ENCODE results near the gene LVRN. TPM values are rescaled to one million over a fixed set of nuclear protein-coding genes. Genes with fewer than 3 reads are reported as not detected.

LVRN gene
- polyA plus RNA-seq, 4 donors = 0.15 to 1.4 TPM; not detected in 2

DNA sequence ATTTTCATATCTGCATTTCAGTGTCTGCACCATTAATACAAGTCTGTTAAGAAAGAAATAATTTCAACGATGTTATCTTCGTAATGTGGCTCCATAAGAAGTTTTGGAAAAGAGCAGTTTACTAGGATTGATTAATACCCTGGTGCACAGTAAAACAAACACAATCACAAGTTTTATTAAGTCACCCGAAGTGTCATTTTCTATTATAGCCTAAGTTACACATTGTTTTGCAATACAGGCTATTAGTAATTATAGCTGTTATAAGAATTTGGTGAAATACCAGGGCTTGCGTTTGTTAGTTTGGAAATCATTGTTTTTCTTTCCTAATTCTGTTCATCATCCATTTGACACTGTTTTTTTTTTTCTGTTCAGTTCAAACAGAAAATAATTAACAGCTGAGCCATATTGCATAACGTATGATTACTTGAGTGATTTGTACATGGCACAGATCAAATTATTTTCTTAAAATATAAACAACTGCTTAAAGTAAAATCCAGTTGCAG lies 30.6 kb downstream of the LVRN start:
- H3K4me3 ChIP-seq (ENCODE audit: low read depth in 1 of 3, low read length in 3 of 3) = no peak overlapping the region
- no peaks in the 10 kb centered on the region for H3K36me3 ChIP-seq (ENCODE audit: control insufficient read depth in 3 of 3, insufficient read depth in 2 of 3, low read depth in 1 of 3, low read length in 3 of 3)
- no peaks in the 10 kb centered on the region for H3K4me1 ChIP-seq (ENCODE audit: control insufficient read depth in 3 of 3, insufficient read depth in 2 of 3, low read depth in 1 of 3, low read length in 2 of 3)
- no peak for DNase-seq
- 62 to 68% (median 66%) methylated on average over 5 of the region's 5 CpGs for whole genome bisulfite sequencing, 3 donors
- FAIRE-seq = no peak
- no peaks in the 10 kb centered on the region for H3K9me3 ChIP-seq (ENCODE audit: control insufficient read depth in 2 of 2, insufficient read depth in 1 of 2, low read depth in 1 of 2, low read length in 1 of 2)
- no peaks in the 10 kb centered on the region for H3K27me3 ChIP-seq (ENCODE audit: control insufficient read depth in 3 of 3, insufficient read depth in 3 of 3, low read length in 3 of 3)
- H3K27ac ChIP-seq (ENCODE audit: low read depth in 1 of 3, low read length in 2 of 3) = no peak overlapping the region

DNA sequence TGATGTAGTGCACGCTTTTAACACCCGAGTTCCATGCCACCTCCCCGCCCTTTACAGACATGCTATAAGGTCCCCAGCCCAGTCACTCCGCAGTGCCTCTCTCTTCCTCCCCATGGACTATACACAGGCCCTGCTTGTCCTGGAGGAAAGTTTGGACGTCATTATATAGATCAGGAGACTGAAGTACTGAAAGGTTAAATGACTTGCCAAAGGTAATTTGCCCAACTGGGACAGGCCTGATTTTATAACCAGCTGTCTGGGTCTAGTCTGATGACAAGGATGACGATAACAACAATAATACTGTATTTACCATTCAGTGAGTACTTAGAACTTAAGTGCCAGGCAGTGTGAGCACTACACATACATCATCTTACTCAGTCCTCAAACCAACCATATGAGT lies 33.1 kb downstream of the LVRN start:
- Histone ChIP-seq H3K4me1 (ENCODE audit: control insufficient read depth in 3 of 3, insufficient read depth in 2 of 3, low read depth in 1 of 3, low read length in 2 of 3) (no peaks in the 10 kb centered on the region), H3K27ac (ENCODE audit: low read depth in 1 of 3, low read length in 2 of 3) (no peak overlapping the region), H3K36me3 (ENCODE audit: control insufficient read depth in 3 of 3, insufficient read depth in 2 of 3, low read depth in 1 of 3, low read length in 3 of 3) (no peaks in the 10 kb centered on the region), H3K27me3 (ENCODE audit: control insufficient read depth in 3 of 3, insufficient read depth in 3 of 3, low read length in 3 of 3) (no peaks in the 10 kb centered on the region), H3K9me3 (ENCODE audit: control insufficient read depth in 2 of 2, insufficient read depth in 1 of 2, low read depth in 1 of 2, low read length in 1 of 2) (no peaks in the 10 kb centered on the region), H3K4me3 (ENCODE audit: low read depth in 1 of 3, low read length in 3 of 3) (no peak overlapping the region)
- DNase-seq = no peak
- 83 to 88% (median 86%) methylated on average over 6 of the region's 6 CpGs for WGBS, 3 donors
- FAIRE-seq = no peak

DNA sequence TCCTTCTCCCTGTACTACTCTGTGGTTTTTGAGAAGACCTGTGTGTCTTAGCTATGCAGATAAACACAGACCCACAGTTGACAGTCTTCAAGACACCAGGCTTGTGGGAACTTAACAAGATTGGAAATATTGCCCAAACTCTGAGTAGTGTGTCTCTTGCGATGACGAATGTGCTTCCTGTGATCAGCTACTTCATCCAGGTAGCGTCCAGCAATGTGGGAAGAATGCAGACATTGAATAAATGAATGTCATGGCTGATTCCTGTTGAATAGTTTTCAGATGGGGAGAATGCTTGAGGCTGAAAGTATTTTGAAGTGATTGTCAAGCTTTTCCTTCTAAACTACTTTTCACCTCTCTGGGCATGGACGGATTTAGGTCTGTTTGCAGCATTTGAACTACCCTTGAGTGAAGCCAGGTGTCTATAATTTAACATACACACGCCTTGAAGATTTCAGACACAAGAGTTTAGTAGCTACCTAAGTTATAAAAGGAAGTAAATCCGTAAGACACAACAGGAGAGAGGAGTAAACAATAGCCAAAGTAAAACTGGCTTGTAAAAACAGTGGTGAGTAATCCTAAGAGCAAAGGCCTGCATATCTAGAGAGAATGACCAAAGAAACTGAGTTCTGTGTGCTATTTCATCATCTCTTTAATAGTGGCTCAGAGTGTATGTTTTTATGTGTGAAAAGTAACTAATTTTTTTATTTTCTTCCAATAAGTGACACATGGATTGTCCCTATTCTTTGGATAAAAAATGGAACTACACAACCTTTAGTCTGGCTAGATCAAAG lies 40.0 kb downstream of the LVRN start:
- Histone ChIP-seq H3K36me3 (ENCODE audit: control insufficient read depth in 3 of 3, insufficient read depth in 2 of 3, low read depth in 1 of 3, low read length in 3 of 3) (no peaks in the 10 kb centered on the region), H3K4me3 (ENCODE audit: low read depth in 1 of 3, low read length in 3 of 3) (no peak overlapping the region), H3K27me3 (ENCODE audit: control insufficient read depth in 3 of 3, insufficient read depth in 3 of 3, low read length in 3 of 3) (no peaks in the 10 kb centered on the region), H3K27ac (ENCODE audit: low read depth in 1 of 3, low read length in 2 of 3) (no peak overlapping the region), H3K9me3 (ENCODE audit: control insufficient read depth in 2 of 2, insufficient read depth in 1 of 2, low read depth in 1 of 2, low read length in 1 of 2) (no peaks in the 10 kb centered on the region), H3K4me1 (ENCODE audit: control insufficient read depth in 3 of 3, insufficient read depth in 2 of 3, low read depth in 1 of 3, low read length in 2 of 3) (no peaks in the 10 kb centered on the region)
- 74 to 76% (median 76%) methylated on average over 6 of the region's 6 CpGs for WGBS, 3 donors
- FAIRE-seq (no peak), DNase-seq (no peak)

DNA sequence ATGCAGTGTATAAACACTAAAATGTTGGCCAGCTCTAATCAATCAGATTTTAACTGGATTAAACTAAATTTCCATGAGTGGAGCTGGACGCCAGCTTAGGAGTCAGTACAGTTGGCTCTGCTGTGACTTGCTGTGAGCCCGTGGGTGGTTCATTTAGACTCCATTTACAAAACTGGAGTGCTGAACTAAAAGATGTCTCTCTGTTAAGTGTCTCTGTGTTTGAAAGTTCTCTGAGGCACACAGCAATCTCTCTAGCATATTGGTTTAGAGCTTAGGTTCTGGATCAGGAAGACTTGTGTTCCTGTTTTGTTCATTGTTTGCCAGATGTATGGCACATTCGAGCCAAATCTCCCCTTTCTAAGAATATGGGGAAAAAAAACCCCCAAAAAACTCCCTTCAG lies 42.0 kb downstream of the LVRN start:
- Histone ChIP-seq H3K4me1 (ENCODE audit: control insufficient read depth in 3 of 3, insufficient read depth in 2 of 3, low read depth in 1 of 3, low read length in 2 of 3) (no peaks in the 10 kb centered on the region), H3K27me3 (ENCODE audit: control insufficient read depth in 3 of 3, insufficient read depth in 3 of 3, low read length in 3 of 3) (no peaks in the 10 kb centered on the region), H3K36me3 (ENCODE audit: control insufficient read depth in 3 of 3, insufficient read depth in 2 of 3, low read depth in 1 of 3, low read length in 3 of 3) (no peaks in the 10 kb centered on the region), H3K27ac (ENCODE audit: low read depth in 1 of 3, low read length in 2 of 3) (no peak overlapping the region), H3K9me3 (ENCODE audit: control insufficient read depth in 2 of 2, insufficient read depth in 1 of 2, low read depth in 1 of 2, low read length in 1 of 2) (no peaks in the 10 kb centered on the region), H3K4me3 (ENCODE audit: low read depth in 1 of 3, low read length in 3 of 3) (no peak overlapping the region)
- no peak for FAIRE-seq
- DNase-seq = no peak
- 81 to 85% (median 82%) methylated on average over 3 of the region's 3 CpGs for WGBS, 3 donors

DNA sequence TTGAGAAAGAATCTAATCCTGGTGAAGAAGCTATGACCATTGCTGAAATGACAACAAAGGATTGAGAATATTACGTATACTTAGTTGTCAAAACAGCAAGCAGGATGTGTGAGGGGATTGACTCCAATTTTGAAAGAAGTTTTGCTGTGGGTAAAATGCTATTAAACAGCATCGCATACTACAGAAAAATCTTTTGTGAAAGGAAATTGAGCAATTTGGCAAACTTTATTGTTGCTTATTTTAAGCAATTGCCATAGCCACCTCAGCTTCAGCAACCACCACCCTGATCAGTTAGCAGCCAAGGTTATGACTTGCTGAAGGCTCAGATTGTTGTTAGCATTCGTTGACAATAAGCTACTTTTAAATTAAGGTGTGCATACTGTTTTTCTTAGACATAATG lies 47.5 kb downstream of the LVRN start:
- Histone ChIP-seq H3K36me3 (ENCODE audit: control insufficient read depth in 3 of 3, insufficient read depth in 2 of 3, low read depth in 1 of 3, low read length in 3 of 3) (no peaks in the 10 kb centered on the region), H3K4me1 (ENCODE audit: control insufficient read depth in 3 of 3, insufficient read depth in 2 of 3, low read depth in 1 of 3, low read length in 2 of 3) (no peaks in the 10 kb centered on the region), H3K27me3 (ENCODE audit: control insufficient read depth in 3 of 3, insufficient read depth in 3 of 3, low read length in 3 of 3) (peaks cover 0 to 6% (median 0%) of the 10 kb centered on the region in 3 donors), H3K9me3 (ENCODE audit: control insufficient read depth in 2 of 2, insufficient read depth in 1 of 2, low read depth in 1 of 2, low read length in 1 of 2) (no peaks in the 10 kb centered on the region), H3K4me3 (ENCODE audit: low read depth in 1 of 3, low read length in 3 of 3) (no peak overlapping the region), H3K27ac (ENCODE audit: low read depth in 1 of 3, low read length in 2 of 3) (no peak overlapping the region)
- 75 to 89% (median 80%) methylated on average over 3 of the region's 3 CpGs for WGBS, 3 donors
- no peak for FAIRE-seq
- no peak for DNase-seq

DNA sequence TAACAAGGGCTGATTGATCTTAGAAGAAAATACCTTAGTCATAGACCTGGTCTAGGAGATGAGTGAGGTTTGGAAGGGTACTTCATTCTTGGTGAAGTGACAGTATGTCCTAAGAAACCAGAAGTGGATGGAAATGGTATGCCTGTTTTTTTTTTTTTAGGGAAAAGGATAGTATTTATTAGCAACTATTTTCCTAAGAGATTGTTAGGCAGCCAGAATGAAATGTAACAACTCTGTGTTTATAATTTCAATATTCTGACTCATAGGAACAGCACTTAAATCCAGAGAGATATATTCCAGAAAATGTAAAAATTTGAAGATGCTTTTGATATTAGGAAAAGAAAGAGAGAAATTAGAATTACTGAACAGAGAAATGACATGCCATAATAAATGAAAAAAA lies 48.8 kb downstream of the LVRN start:
- no peak overlapping the region for H3K4me3 ChIP-seq (ENCODE audit: low read depth in 1 of 3, low read length in 3 of 3)
- H3K9me3 ChIP-seq (ENCODE audit: control insufficient read depth in 2 of 2, insufficient read depth in 1 of 2, low read depth in 1 of 2, low read length in 1 of 2) = no peaks in the 10 kb centered on the region
- H3K4me1 ChIP-seq (ENCODE audit: control insufficient read depth in 3 of 3, insufficient read depth in 2 of 3, low read depth in 1 of 3, low read length in 2 of 3) = no peaks in the 10 kb centered on the region
- H3K27me3 ChIP-seq (ENCODE audit: control insufficient read depth in 3 of 3, insufficient read depth in 3 of 3, low read length in 3 of 3) = peaks cover 0 to 6% (median 0%) of the 10 kb centered on the region in 3 donors
- H3K36me3 ChIP-seq (ENCODE audit: control insufficient read depth in 3 of 3, insufficient read depth in 2 of 3, low read depth in 1 of 3, low read length in 3 of 3) = no peaks in the 10 kb centered on the region
- DNase-seq (no peak), FAIRE-seq (no peak)
- H3K27ac ChIP-seq (ENCODE audit: low read depth in 1 of 3, low read length in 2 of 3) = no peak overlapping the region

DNA sequence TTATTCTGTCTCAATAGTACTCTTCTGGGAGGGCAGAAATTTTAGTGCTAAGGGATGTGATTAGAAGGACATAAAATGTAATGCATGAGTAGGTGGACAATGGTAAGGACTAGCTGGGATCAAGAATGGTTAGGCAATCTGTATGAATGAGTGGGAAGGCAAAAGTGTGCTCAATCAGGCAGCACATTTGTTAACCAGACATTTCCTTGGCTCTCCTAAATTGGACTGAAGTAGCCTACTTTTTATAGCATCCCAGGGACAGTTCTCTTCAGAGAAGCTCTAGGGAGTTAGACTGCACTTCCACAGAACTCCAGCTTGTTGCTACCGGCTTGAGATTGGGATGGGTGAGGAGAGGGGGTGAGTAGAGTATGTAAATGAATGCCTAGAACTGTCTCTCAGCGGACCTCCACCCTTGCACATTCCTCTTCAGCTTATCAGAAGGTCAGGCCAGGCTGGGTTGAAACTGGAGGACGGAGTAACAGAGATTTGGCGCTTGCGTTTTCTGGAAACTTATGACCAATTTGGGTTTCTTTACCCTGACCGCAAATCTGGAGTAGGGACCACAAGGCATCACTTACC lies 51.0 kb downstream of the LVRN start:
- Histone ChIP-seq H3K4me3 (ENCODE audit: low read depth in 1 of 3, low read length in 3 of 3) (no peak overlapping the region), H3K27me3 (ENCODE audit: control insufficient read depth in 3 of 3, insufficient read depth in 3 of 3, low read length in 3 of 3) (peaks cover 0 to 6% (median 0%) of the 10 kb centered on the region in 3 donors), H3K27ac (ENCODE audit: low read depth in 1 of 3, low read length in 2 of 3) (no peak overlapping the region), H3K36me3 (ENCODE audit: control insufficient read depth in 3 of 3, insufficient read depth in 2 of 3, low read depth in 1 of 3, low read length in 3 of 3) (no peaks in the 10 kb centered on the region), H3K4me1 (ENCODE audit: control insufficient read depth in 3 of 3, insufficient read depth in 2 of 3, low read depth in 1 of 3, low read length in 2 of 3) (no peaks in the 10 kb centered on the region), H3K9me3 (ENCODE audit: control insufficient read depth in 2 of 2, insufficient read depth in 1 of 2, low read depth in 1 of 2, low read length in 1 of 2) (no peaks in the 10 kb centered on the region)
- WGBS, 3 donors = 57 to 66% (median 58%) methylated on average over 6 of the region's 6 CpGs
- FAIRE-seq (no peak), DNase-seq (no peak)

DNA sequence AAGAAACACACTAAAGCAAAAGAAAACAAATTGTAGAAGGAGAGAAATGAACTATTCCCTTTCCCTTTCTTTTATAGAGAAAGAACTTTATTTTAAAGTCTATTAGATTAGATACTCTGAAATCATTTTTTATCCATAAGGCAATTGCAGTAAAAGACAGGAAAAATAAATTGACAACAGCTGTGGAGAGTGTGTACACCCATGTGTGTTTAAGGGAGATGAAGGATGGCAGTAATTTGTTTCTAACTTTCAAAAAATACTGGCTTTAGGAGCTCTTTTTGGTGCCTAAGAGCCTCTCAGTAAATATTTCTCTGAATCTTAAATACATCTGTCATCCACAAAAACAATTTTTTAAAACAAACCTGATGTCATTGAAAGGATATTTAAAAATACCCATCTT lies 51.7 kb downstream of the LVRN start:
- DNase-seq (no peak), FAIRE-seq (no peak)
- Histone ChIP-seq H3K27ac (ENCODE audit: low read depth in 1 of 3, low read length in 2 of 3) (no peak overlapping the region), H3K4me1 (ENCODE audit: control insufficient read depth in 3 of 3, insufficient read depth in 2 of 3, low read depth in 1 of 3, low read length in 2 of 3) (no peaks in the 10 kb centered on the region), H3K36me3 (ENCODE audit: control insufficient read depth in 3 of 3, insufficient read depth in 2 of 3, low read depth in 1 of 3, low read length in 3 of 3) (no peaks in the 10 kb centered on the region), H3K4me3 (ENCODE audit: low read depth in 1 of 3, low read length in 3 of 3) (no peak overlapping the region), H3K9me3 (ENCODE audit: control insufficient read depth in 2 of 2, insufficient read depth in 1 of 2, low read depth in 1 of 2, low read length in 1 of 2) (no peaks in the 10 kb centered on the region), H3K27me3 (ENCODE audit: control insufficient read depth in 3 of 3, insufficient read depth in 3 of 3, low read length in 3 of 3) (peaks cover 0 to 6% (median 0%) of the 10 kb centered on the region in 3 donors)

DNA sequence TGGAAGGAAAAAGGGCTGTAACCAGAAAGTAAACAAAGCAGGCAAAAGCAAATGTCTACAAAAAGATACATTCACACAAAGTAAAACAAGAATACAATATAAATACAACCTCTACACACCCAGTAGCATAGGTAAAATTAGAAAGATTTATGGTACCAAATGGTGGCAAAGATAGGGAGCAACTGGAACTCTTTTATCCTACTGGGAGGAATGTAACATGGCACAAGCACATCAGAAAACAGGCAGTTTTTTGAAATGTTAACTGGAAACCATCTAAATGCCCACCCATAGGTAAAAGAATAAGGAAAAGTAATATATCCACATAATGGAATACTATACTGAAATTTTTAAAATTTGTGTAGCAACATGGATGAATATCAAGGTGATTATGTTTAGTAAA lies 61.3 kb downstream of the LVRN start:
- DNase-seq = no peak
- FAIRE-seq = no peak

More for the DNA sequence above, 61.3 kb downstream of the LVRN start:
- Histone ChIP-seq H3K27me3 (ENCODE audit: control insufficient read depth in 3 of 3, insufficient read depth in 3 of 3, low read length in 3 of 3) (no peaks in the 10 kb centered on the region), H3K27ac (ENCODE audit: low read depth in 1 of 3, low read length in 2 of 3) (no peak overlapping the region), H3K4me1 (ENCODE audit: control insufficient read depth in 3 of 3, insufficient read depth in 2 of 3, low read depth in 1 of 3, low read length in 2 of 3) (no peaks in the 10 kb centered on the region), H3K36me3 (ENCODE audit: control insufficient read depth in 3 of 3, insufficient read depth in 2 of 3, low read depth in 1 of 3, low read length in 3 of 3) (no peaks in the 10 kb centered on the region), H3K4me3 (ENCODE audit: low read depth in 1 of 3, low read length in 3 of 3) (no peak overlapping the region), H3K9me3 (ENCODE audit: control insufficient read depth in 2 of 2, insufficient read depth in 1 of 2, low read depth in 1 of 2, low read length in 1 of 2) (no peaks in the 10 kb centered on the region)

All from small intestine (tissue), 7 donors.